Karpas-422 (cell line): Measurements from ENCODE around the gene TK2. TPM values are rescaled to one million over a fixed set of nuclear protein-coding genes. Genes with fewer than 3 reads are reported as not detected.
"Not testable (repeated sequence)": the region's sequence is repeated elsewhere in the genome, so short reads cannot be mapped to it uniquely, and the experiment has no call there.

ENCODE experiments used
- DNase-seq: peaks from one replicate; pipeline ENCODE4 v3.0.0-alpha.2; 2015
- H2AFZ ChIP-seq: fragments of 200-600 bp; sonication (generic); 2 replicates; pipeline ENCODE4 v1.6.1; 2014; ENCODE audit warnings: antibody characterized with exemption, low read length, mixed read lengths
- H3K27ac ChIP-seq: fragments of 200-600 bp; sonication (generic); 2 replicates; pipeline ENCODE4 v1.5.1; 2014; ENCODE audit warnings: mild to moderate bottlenecking, low read length, moderate library complexity
- H3K27me3 ChIP-seq: fragments of 200-600 bp; sonication (generic); 2 replicates; pipeline ENCODE4 v1.6.1; 2014; ENCODE audit warnings: low read length, mixed read lengths
- H3K36me3 ChIP-seq: fragments of 200-600 bp; sonication (generic); 2 replicates; pipeline ENCODE4 v1.6.1; 2014; ENCODE audit warnings: low read length, mixed read lengths; ENCODE audit not compliant: insufficient read depth
- H3K4me1 ChIP-seq: fragments of 200-600 bp; sonication (generic); 2 replicates; pipeline ENCODE4 v1.6.1; 2014; ENCODE audit warnings: mild to moderate bottlenecking, low read length, mixed read lengths
- H3K4me2 ChIP-seq: fragments of 200-600 bp; sonication (generic); 2 replicates; pipeline ENCODE4 v1.6.1; 2014; ENCODE audit warnings: low read length, low read depth, mild to moderate bottlenecking; ENCODE audit not compliant: poor library complexity, severe bottlenecking
- H3K4me3 ChIP-seq: fragments of 200-600 bp; sonication (generic); 2 replicates; pipeline ENCODE4 v1.5.1; 2014; ENCODE audit warnings: mild to moderate bottlenecking, antibody characterized with exemption, low read length, mixed read lengths
- H3K79me2 ChIP-seq: fragments of 200-600 bp; sonication (generic); 2 replicates; pipeline ENCODE4 v1.6.1; 2014; ENCODE audit warnings: mild to moderate bottlenecking, low read length, mixed read lengths
- H3K9ac ChIP-seq: fragments of 200-600 bp; sonication (generic); 2 replicates; pipeline ENCODE4 v1.6.0; 2014; ENCODE audit warnings: low read length
- H3K9me2 ChIP-seq: fragments of 200-600 bp; sonication (generic), shearing (Covaris generic); replicated peaks from 2 replicates; pipeline ENCODE4 v1.6.0; 2014; ENCODE audit warnings: mild to moderate bottlenecking, low read length, moderate library complexity; ENCODE audit not compliant: insufficient read depth
- H3K9me3 ChIP-seq: fragments of 300-700, 200-600 bp; sonication (generic); 2 replicates; pipeline ENCODE4 v1.6.1; 2014; ENCODE audit warnings: low read length, mixed read lengths
- H4K20me1 ChIP-seq: fragments of 200-600 bp; sonication (generic); 2 replicates; pipeline ENCODE4 v1.6.1; 2014; ENCODE audit warnings: mild to moderate bottlenecking, antibody characterized with exemption, low read length, low read depth; ENCODE audit not compliant: insufficient read depth
- total RNA-seq: library from RNA; depleted of rRNA; stranded (reverse); fragments of >200 nt; shearing (Covaris generic); gene quantifications from 2 replicates; pipeline ENCODE4 v1.2.3, GENCODE V29; 2014; ENCODE audit warnings: low replicate concordance

TK2 gene
- total RNA-seq, 1 experiment from 2014 or later: 6.9 TPM

DNA sequence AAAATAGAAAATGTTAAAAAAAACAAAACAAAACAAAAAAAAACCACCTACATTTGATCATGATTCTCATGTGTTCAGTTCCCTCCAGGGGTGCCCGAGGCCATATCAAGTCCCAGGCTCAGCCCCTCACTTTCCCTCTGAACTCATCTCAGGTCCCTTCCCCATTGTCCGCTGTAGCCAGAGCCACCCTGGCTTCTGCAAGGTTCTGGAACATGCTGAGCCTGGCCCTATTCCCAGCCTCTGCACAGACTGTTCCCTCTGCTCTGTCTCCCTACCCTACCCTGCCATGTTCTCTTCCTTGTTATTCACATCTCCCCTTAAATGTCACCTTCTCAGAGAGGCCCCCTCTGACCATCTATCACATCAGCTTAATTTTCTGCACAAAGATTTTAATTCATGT is 46.9 kb downstream of the TK2 start:
- DNase-seq: no peak
- Histone ChIP-seq H3K9ac (no peak overlapping the region), H3K27me3 (no peaks in the 10 kb centered on the region), H3K4me2 (no peak overlapping the region), H3K4me1 (no peaks in the 10 kb centered on the region), H3K4me3 (no peak overlapping the region), H3K79me2 (no peaks in the 10 kb centered on the region), H3K9me2 (no peaks in the 10 kb centered on the region), H2AFZ (no peak overlapping the region), H3K9me3 (no peaks in the 10 kb centered on the region), H4K20me1 (no peaks in the 10 kb centered on the region), H3K27ac (no peak overlapping the region), H3K36me3 (no peaks in the 10 kb centered on the region)

DNA sequence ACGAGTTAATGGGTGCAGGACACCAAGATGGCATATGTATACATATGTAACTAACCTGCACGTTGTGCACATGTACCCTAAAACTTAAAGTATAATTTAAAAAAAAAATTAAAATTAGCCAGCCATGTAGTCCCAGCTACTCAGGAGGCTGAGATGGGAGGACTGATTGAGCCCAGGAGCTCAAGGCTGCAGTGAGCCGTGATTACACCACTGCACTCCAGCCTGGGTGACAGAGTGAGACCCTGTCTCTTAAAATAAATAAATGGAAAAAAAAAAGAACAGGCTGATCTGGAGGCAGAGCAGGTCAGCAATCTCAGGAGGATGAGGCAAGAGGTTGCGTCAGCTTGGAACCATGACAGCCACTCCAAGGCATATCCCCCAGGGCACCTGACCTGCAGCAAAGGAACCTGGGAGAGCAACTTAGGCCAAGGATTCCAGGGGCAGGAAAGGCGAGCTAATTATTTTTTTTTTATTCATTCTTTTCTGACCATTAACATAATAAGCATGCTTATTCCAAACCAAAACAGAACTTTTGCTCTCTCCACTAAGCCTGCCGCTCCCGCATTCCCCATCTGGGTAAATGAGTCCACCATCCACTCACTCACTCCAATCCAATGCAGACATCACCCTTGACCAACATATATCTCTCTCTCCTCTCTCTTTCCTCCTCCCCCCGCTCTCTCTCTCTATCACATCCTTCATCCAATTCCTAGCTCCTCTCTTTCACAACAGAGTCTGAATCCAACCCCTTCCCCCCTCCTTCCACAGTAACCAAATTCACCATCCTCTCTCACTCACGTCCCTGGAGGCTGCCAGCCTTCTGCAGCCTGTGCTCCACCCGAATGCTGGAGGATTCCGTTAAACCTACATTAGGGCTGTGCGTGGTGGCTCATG is 47.7 kb downstream of the TK2 start:
- H2AFZ ChIP-seq: no peak overlapping the region
- DNase-seq: no peak
- no peak overlapping the region for H3K27ac ChIP-seq
- no peaks in the 10 kb centered on the region for H4K20me1 ChIP-seq
- no peaks in the 10 kb centered on the region for H3K27me3 ChIP-seq
- H3K9me3 ChIP-seq: no peaks in the 10 kb centered on the region
- no peak overlapping the region for H3K4me3 ChIP-seq
- H3K4me2 ChIP-seq: no peak overlapping the region
- H3K9ac ChIP-seq: no peak overlapping the region
- H3K9me2 ChIP-seq: no peaks in the 10 kb centered on the region
- no peaks in the 10 kb centered on the region for H3K4me1 ChIP-seq
- H3K36me3 ChIP-seq: no peaks in the 10 kb centered on the region
- no peaks in the 10 kb centered on the region for H3K79me2 ChIP-seq

DNA sequence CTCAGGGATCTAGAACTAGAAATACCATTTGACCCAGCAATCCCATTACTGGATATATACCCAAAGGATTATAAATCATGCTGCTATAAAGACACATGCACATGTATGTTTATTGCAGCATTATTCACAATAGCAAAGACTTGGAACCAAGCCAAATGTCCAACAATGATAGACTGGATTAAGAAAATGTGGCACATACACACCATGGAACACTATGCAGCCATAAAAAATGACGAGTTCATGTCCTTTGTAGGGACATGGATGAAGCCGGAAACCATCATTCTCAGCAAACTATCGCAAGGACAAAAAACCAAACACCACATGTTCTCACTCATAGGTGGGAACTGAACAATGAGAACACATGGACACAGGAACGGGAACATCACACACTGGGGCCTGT is 48.4 kb downstream of the TK2 start:
- not testable (repeated sequence) for DNase-seq, H3K9ac ChIP-seq, H3K4me3 ChIP-seq, H3K27me3 ChIP-seq, H3K79me2 ChIP-seq, H4K20me1 ChIP-seq, H3K4me2 ChIP-seq, H2AFZ ChIP-seq, H3K9me3 ChIP-seq, H3K27ac ChIP-seq, H3K4me1 ChIP-seq, H3K36me3 ChIP-seq, H3K9me2 ChIP-seq

DNA sequence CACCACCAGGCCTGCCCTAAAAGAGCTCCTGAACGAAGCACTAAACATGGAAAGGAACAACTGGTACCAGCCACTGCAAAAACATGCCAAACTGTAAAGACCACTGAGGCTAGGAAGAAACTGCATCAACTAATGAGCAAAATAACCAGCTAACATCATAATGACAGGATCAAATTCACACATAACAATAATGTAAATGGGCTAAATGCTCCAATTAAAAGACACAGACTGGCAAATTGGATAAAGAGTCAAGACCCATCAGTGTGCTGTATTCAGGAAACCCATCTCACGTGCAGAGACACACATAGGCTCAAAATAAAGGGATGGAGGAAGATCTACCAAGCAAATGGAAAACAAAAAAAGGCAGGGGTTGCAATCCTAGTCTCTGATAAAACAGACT is 52.0 kb downstream of the TK2 start:
- H3K79me2 ChIP-seq, H3K4me1 ChIP-seq, H3K27me3 ChIP-seq, H3K36me3 ChIP-seq, H4K20me1 ChIP-seq, H3K4me3 ChIP-seq, DNase-seq, H3K9me3 ChIP-seq, H3K9me2 ChIP-seq, H2AFZ ChIP-seq, H3K27ac ChIP-seq, H3K9ac ChIP-seq, H3K4me2 ChIP-seq: not testable (repeated sequence)

DNA sequence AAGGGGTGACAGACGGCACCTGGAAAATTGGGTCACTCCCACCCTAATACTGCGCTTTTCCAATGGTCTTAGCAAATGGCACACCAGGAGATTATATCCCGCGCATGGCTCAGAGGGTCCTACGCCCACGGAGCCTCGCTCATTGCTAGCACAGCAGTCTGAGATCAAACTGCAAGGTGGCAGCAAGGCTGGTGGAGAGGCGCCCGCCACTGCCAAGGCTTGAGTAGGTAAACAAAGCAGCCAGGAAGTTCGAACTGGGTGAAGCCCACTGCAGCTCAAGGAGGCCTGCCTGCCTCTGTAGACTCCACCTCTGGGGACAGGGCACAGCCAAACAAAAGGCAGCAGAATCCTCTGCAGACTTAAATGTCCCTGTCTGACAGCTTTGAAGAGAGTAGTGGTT is 53.7 kb downstream of the TK2 start:
- H3K36me3 ChIP-seq, H2AFZ ChIP-seq, H3K9me2 ChIP-seq, H3K27ac ChIP-seq, H3K4me2 ChIP-seq, H3K4me1 ChIP-seq, H3K4me3 ChIP-seq, H3K27me3 ChIP-seq, H3K9ac ChIP-seq, H3K79me2 ChIP-seq, H3K9me3 ChIP-seq, DNase-seq, H4K20me1 ChIP-seq: not testable (repeated sequence)

DNA sequence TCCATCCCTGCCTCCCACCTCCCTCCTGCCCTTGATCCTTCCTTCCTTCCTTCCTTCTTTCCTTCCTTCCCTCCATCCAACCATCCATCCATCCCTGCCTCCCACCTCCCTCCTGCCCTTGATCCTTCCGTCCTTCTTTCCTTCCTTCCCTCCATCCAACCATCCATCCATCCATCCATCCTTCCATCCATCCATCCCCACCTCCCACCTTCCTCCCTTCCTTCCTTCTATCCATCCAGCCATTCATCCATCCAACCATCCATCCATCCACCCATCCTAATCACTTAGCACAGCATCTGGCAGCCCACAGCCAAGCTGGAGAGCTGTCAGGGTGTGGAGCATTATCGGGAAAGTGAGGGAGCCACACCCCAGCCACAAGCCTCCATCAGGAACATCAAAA is 54.5 kb downstream of the TK2 start:
- H4K20me1 ChIP-seq: no peaks in the 10 kb centered on the region
- H3K79me2 ChIP-seq: no peaks in the 10 kb centered on the region
- H3K4me2 ChIP-seq: no peak overlapping the region
- no peaks in the 10 kb centered on the region for H3K27me3 ChIP-seq
- H2AFZ ChIP-seq: no peak overlapping the region
- DNase-seq: no peak
- no peak overlapping the region for H3K27ac ChIP-seq
- H3K4me3 ChIP-seq: no peak overlapping the region
- H3K9me3 ChIP-seq: no peaks in the 10 kb centered on the region
- no peaks in the 10 kb centered on the region for H3K9me2 ChIP-seq
- H3K9ac ChIP-seq: no peak overlapping the region
- no peaks in the 10 kb centered on the region for H3K4me1 ChIP-seq
- H3K36me3 ChIP-seq: no peaks in the 10 kb centered on the region

DNA sequence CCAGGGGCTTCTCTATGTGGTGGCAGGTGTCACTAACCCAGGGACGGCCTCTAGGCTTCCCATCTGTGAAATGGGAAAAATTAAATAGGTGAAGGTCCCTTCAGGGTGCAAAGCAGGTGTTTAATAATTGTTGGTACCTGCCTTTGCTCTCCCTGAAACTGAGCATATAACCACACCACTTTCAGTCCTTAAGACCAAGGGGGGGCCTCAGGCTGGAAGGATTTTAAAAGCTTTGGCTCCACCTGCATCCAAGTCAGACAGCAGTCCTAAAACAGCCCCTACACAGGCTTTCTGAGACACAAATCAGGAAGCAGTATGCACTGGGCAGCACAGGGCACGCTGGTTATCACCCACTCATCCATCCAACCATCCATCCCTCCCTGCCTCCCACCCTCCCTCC is 55.0 kb downstream of the TK2 start:
- DNase-seq: no peak
- H3K4me1 ChIP-seq: no peaks in the 10 kb centered on the region
- no peak overlapping the region for H2AFZ ChIP-seq
- H3K4me3 ChIP-seq: no peak overlapping the region
- H3K79me2 ChIP-seq: no peaks in the 10 kb centered on the region
- H3K4me2 ChIP-seq: no peak overlapping the region
- no peaks in the 10 kb centered on the region for H3K9me2 ChIP-seq
- no peaks in the 10 kb centered on the region for H3K27me3 ChIP-seq
- H3K9ac ChIP-seq: no peak overlapping the region
- H4K20me1 ChIP-seq: no peaks in the 10 kb centered on the region
- H3K27ac ChIP-seq: no peak overlapping the region
- no peaks in the 10 kb centered on the region for H3K36me3 ChIP-seq
- H3K9me3 ChIP-seq: no peaks in the 10 kb centered on the region

DNA sequence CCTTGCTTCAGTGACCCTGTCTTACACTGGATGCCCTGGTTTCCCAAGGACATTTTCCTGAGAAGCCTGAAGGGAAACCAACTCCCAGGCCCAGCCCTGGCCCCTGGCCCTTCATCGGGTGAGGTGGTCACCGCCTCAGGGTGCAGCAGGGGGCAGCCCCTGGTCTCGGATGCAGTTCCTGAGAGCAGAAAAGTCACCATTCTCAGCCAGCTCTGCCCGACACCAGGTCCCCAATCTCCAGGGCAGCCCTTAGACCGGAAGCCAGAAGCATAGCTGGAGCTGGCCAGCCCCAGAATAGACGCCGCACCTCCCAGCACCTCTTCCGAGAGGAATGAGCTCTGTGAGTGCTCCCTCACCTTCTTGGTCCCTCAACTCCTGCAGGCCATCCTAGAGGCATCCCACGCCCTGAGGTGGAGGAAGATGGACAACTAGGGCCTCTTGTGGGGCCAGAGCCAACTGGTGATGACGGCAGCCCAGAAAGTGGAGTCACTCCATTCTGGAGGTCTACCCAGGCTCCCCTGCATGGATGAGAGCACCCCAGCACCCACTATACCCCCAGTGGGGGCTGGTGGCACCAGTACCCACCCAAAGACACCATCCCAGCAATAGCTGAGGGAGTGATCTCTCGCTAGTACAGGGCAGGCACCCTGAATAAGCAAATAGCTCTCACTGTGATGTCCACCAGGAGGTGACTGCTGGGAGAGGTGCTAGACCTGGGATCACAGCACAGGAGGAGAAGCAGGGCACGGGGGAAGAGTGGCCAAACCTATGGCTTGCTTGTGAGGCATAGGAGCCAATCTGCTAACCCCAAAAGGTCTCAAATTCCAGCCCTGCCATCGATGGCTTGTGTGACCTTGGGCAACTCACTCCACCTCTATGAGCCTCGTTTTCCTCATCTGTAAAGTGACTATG is 56.2 kb downstream of the TK2 start:
- Histone ChIP-seq H3K4me3 (no peak overlapping the region), H3K79me2 (no peaks in the 10 kb centered on the region), H3K36me3 (no peaks in the 10 kb centered on the region), H3K9me2 (no peaks in the 10 kb centered on the region), H3K9ac (no peak overlapping the region), H2AFZ (no peak overlapping the region), H3K27ac (no peak overlapping the region), H3K4me1 (no peaks in the 10 kb centered on the region), H4K20me1 (no peaks in the 10 kb centered on the region), H3K9me3 (no peaks in the 10 kb centered on the region), H3K4me2 (no peak overlapping the region), H3K27me3 (no peaks in the 10 kb centered on the region)
- DNase-seq: no peak
